NCI-H345 (cell line): Measurements from ENCODE around the gene MTFP1.
"Not testable (repeated sequence)": the region's sequence is repeated elsewhere in the genome, so short reads cannot be mapped to it uniquely, and the experiment has no call there.

Source experiments
- DNase-seq: peaks from one replicate; lab custom pipeline; 2025; lab: John Stamatoyannopoulos, UW

Gene MTFP1, protein sequence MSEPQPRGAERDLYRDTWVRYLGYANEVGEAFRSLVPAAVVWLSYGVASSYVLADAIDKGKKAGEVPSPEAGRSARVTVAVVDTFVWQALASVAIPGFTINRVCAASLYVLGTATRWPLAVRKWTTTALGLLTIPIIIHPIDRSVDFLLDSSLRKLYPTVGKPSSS

GRCh38 chr22:30425616-30426387 is at the start of gene MTFP1:
MTFP1 (plus strand) TSS chr22:30425768; CDS start chr22:30425880, 112 bp downstream.
- DNase-seq, result peak; percentile 46

DNA sequence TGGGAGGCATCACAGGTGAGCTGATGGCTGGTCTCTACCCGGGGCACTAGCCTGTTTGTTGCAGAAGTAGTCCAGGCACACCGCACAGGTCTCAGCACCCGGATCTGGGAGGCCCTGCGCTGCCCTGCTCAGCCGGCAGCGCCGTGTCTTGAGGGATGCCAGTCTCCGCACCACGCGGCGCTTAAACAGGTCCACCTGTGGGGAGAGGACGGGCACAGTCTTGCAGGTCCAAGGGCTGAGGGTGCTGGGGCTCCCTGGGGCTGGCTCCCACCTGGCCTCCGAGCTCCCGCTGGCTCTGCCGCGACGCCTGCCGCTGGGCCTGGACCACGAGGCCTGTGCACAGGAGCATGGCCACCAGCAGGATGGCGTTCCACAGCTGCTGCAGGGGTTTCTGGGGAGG is 45.6 kb upstream of the MTFP1 start:
- no peak for DNase-seq

GRCh38 chr22:30381264-30381663 is 44.3 kb upstream of the MTFP1 start:
- DNase-seq, result no peak

GRCh38 chr22:30382340-30382739 is 43.2 kb upstream of the MTFP1 start:
- DNase-seq, result no peak

- DNase-seq, result no peak
Observed at GRCh38 chr22:30383061-30383460, 42.5 kb upstream of the MTFP1 start.

GRCh38 chr22:30385942-30386341 is 39.6 kb upstream of the MTFP1 start:
- DNase-seq, result no peak

DNA sequence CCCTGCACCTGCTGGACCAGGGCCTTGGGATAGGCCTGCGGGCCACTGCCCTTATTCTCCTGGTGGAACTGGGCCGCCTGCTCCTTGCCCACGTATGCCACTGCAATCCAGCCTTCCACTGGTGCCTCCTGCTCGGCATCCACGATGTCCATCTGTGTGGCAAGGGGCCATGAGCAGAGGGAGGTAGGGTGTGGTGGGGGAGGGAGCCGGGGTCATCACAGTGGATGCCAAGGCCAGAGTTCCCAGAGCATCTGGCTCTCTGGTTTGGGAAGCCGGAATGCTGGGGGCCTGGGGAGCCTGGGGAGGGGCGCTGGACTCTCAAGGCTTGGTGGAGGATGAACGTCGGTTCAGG is 39.0 kb upstream of the MTFP1 start:
- DNase-seq, result no peak

- DNase-seq, result peak; percentile 80
Observed at GRCh38 chr22:30386960-30387827, 38.4 kb upstream of the MTFP1 start, which contains the start of gene RNF215. RNF215 (minus strand) TSS chr22:30387411; CDS start chr22:30387313, 98 bp downstream.

- peak; percentile 3 for DNase-seq
Observed at GRCh38 chr22:30390974-30391691, 34.4 kb upstream of the MTFP1 start.

GRCh38 chr22:30392661-30393321 is 32.8 kb upstream of the MTFP1 start:
- no peak for DNase-seq

DNA sequence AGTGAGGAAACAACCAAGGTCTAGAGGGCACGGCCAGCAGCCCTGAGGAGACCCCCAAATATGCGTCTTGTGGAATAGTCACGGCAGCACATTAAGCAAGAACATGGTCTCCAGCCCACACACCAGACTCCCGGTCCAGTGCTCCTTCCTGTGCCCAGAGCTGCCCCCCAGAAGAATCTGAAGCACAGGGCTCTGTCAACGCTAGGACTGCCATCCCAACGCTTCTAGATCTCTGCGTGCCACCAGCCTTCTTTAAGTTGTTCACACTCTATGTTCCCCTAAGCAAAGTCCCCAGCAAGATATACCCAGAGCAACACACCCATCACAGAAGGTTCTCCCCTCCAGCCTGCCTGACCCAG is 32.3 kb upstream of the MTFP1 start:
- DNase-seq, result no peak

DNA sequence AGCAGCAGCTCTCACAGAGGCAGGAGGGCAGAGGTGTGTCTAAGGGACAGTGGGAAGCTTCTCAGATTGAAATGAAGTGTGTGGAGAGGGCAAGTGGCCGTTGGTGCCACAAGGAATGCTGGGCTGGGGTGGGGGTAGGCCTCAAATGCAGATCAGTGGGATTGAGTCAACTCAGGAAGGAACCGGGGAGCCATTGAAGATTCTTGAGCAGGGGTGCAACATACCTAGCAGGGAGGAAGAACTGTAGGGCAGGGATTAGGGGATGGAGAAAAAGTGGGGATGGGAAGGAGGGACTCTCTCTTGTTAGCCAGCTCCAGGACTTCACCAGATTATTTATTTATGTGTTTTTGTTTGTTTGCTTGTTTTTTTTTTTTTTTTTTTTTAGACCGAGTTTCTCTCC is 31.7 kb upstream of the MTFP1 start:
- DNase-seq, result no peak

DNA sequence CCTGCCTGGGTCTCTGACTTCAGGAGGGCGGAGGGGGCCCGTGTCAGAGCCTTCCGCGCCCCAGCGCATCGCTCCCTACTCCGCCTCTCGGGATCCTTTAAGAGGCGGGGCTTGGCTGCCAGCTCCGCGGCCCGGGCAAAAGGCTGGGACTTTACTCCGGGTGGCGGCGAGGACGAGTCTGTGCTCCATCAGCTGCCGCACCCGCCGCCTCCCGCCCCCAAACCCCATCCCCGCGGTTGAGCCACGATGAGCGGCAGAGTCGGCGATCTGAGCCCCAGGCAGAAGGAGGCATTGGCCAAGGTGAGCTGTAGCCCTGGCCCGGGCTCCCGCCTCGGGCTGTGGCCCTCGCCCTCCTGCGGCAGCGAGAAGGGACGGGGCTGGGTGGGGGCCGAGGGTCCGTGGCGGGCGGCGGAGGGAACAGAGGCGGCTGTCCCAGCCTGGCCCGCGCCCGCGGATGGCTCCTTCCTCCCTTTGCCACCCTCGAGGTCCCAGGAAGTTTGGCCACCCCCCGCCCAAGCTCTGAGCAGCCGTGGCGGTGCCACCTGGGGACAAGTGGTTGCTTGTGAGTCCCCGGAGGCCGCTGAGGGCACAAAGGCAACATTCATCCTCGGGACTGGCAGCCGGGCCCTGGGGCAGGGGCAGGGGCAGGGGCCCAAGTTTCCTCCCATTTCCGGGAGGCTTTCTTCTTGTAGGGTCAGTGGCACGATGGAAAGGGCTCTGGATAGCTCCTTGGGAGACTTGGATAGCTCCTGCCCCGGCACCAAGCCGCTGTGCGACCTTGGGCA is 28.5 kb upstream of the MTFP1 start, which contains the start of gene SEC14L2:
SEC14L2 (plus strand) TSS at position 148 of the 785 bp plus-strand sequence; CDS start at position 247, 99 bp downstream.
- peak; percentile 55 for DNase-seq

DNA sequence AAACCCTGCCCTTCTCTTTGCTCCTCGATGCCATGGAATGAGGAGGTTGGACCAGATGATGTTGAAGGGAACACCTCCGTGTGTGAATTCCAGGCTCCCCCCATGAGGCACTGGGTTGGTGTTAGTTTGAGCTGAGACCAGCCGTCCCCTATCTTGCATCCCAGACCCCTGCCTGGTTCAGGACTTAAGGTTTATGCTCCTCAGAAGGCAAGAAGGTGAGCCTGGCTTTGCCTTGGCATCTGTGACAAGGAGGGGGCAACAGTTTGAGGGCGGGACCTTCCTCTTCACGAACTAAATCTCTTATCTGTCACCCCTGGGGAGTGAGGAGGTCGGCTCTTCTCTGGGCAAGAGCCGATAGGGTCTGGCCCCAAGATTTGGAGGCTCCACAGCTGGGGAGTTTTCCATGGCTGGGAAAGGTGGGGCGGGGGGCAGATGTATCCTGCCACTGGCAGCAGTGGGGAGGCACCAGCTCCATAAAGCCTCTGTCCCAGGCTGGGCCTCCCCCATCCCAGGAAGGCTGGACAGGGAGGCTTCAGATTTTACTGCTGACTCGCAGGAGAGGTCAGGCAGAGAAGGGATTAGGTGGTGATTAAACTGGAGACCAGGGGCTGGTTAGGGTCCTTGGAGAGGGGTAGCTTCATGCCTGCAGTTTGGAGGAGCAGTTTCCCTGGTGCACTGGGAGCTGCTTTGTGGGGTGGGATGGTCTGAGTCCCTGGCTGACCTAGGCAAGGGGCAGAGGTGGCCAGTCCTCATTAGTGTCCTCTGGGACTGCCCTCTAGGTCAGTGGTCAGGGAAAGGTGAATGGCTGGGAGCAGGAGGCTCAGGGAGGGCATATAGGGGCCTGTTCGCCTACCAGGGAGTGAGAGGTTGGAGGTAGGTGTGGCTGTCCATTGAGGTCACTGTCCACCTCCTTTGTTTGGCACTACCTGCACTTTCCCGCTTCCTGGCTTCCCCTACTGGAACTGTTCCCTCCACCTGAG is 27.6 kb upstream of the MTFP1 start:
- no peak for DNase-seq

- DNase-seq, result no peak
Observed at GRCh38 chr22:30398685-30399680, 26.6 kb upstream of the MTFP1 start.

GRCh38 chr22:30399718-30400117 is 25.9 kb upstream of the MTFP1 start:
- no peak for DNase-seq

GRCh38 chr22:30400159-30400558 is 25.4 kb upstream of the MTFP1 start:
- no peak for DNase-seq

DNA sequence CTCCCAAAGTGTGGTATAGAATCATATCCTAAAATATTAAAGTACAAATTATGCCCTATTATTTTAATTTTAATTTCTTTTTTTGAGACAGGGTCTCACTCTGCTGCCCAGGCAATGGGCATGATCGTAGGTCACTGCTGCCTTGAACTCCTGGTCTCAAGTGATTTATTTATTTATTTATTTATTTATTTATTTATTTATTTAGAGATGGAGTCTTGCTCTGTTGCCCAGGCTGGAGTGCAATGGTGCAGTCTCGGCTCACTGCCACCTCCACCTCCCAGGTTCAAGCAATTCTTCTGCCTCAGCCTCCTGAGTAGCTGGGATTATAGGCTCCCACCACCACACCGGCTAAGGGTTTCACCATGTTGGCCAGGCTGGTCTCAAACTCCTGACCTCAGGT is 24.5 kb upstream of the MTFP1 start:
- not testable (repeated sequence) for DNase-seq
